DND-41 (cell line): ENCODE results near the gene MALT1.

Experiments used
- ATAC-seq: fragments of 200-7000 bp; cut with Tn5 transposase; 3 replicates; pipeline ENCODE4 v1.9.1; 2021; ENCODE audit warnings: low read depth; ENCODE audit not compliant: insufficient read depth
- DNase-seq: peaks from one replicate; pipeline ENCODE4 v3.0.0-alpha.2; 2020
- H2AFZ ChIP-seq: 2 replicates; pipeline ENCODE4 v1.6.0; 2012; ENCODE audit warnings: low read depth, low read length
- H3K27ac ChIP-seq: 2 replicates; pipeline ENCODE4 v1.5.1; 2012; ENCODE audit warnings: low read length, inconsistent platforms
- H3K27me3 ChIP-seq: fragments of 200-600 bp; sonication (generic); 2 replicates; pipeline ENCODE4 v1.6.0; 2012; ENCODE audit warnings: low read length, mild to moderate bottlenecking, inconsistent platforms; ENCODE audit not compliant: insufficient read depth, poor library complexity
- H3K36me3 ChIP-seq: 2 replicates; pipeline ENCODE4 v1.5.1; 2012; ENCODE audit warnings: low read length, inconsistent platforms; ENCODE audit not compliant: insufficient read depth
- H3K4me1 ChIP-seq: 2 replicates; pipeline ENCODE4 v1.5.1; 2012; ENCODE audit warnings: mild to moderate bottlenecking, low read length; ENCODE audit not compliant: insufficient read depth
- H3K4me2 ChIP-seq: 2 replicates; pipeline ENCODE4 v1.6.0; 2012; ENCODE audit warnings: mild to moderate bottlenecking, moderate library complexity, low read length, inconsistent platforms; ENCODE audit not compliant: insufficient read depth
- H3K4me3 ChIP-seq, 2 experiments: fragments of 200-600 bp in 1 of 2; shearing (Covaris generic) in 1 of 2; 2 replicates each; pipeline ENCODE4 v1.5.1; 2012 to 2016; ENCODE audit warnings: inconsistent platforms in 2 of 2, low read length in 2 of 2, mild to moderate bottlenecking in 2 of 2, low read depth in 1 of 2, moderate library complexity in 1 of 2
- H3K79me2 ChIP-seq: 2 replicates; pipeline ENCODE4 v1.6.0; 2012; ENCODE audit warnings: low read length, inconsistent platforms; ENCODE audit not compliant: insufficient read depth
- H3K9ac ChIP-seq: 2 replicates; pipeline ENCODE4 v1.6.0; 2012; ENCODE audit warnings: low read depth, mild to moderate bottlenecking, inconsistent platforms, low read length, moderate library complexity
- H3K9me3 ChIP-seq: 2 replicates; pipeline ENCODE4 v1.5.1; 2012; ENCODE audit warnings: low read length, moderate library complexity, mild to moderate bottlenecking, inconsistent platforms; ENCODE audit not compliant: insufficient read depth, severe bottlenecking
- H4K20me1 ChIP-seq: 2 replicates; pipeline ENCODE4 v1.6.0; 2012; ENCODE audit warnings: low read length; ENCODE audit not compliant: insufficient read depth
- EZH2 ChIP-seq: IDR thresholded peaks from 3 replicates; pipeline ENCODE4 v1.6.1; 2012; ENCODE audit warnings: borderline replicate concordance, low read depth, mild to moderate bottlenecking, moderate library complexity, low read length, inconsistent platforms; ENCODE audit not compliant: severe bottlenecking
- TF ChIP-seq, protein P1 (sequence below): IDR thresholded peaks from 2 replicates; pipeline ENCODE4 v1.5.1; 2012; ENCODE audit warnings: borderline replicate concordance, low read length, moderate library complexity, mild to moderate bottlenecking; ENCODE audit not compliant: poor library complexity, severe bottlenecking; ENCODE audit errors: extremely low read depth

Gene MALT1, protein sequence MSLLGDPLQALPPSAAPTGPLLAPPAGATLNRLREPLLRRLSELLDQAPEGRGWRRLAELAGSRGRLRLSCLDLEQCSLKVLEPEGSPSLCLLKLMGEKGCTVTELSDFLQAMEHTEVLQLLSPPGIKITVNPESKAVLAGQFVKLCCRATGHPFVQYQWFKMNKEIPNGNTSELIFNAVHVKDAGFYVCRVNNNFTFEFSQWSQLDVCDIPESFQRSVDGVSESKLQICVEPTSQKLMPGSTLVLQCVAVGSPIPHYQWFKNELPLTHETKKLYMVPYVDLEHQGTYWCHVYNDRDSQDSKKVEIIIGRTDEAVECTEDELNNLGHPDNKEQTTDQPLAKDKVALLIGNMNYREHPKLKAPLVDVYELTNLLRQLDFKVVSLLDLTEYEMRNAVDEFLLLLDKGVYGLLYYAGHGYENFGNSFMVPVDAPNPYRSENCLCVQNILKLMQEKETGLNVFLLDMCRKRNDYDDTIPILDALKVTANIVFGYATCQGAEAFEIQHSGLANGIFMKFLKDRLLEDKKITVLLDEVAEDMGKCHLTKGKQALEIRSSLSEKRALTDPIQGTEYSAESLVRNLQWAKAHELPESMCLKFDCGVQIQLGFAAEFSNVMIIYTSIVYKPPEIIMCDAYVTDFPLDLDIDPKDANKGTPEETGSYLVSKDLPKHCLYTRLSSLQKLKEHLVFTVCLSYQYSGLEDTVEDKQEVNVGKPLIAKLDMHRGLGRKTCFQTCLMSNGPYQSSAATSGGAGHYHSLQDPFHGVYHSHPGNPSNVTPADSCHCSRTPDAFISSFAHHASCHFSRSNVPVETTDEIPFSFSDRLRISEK

DNA sequence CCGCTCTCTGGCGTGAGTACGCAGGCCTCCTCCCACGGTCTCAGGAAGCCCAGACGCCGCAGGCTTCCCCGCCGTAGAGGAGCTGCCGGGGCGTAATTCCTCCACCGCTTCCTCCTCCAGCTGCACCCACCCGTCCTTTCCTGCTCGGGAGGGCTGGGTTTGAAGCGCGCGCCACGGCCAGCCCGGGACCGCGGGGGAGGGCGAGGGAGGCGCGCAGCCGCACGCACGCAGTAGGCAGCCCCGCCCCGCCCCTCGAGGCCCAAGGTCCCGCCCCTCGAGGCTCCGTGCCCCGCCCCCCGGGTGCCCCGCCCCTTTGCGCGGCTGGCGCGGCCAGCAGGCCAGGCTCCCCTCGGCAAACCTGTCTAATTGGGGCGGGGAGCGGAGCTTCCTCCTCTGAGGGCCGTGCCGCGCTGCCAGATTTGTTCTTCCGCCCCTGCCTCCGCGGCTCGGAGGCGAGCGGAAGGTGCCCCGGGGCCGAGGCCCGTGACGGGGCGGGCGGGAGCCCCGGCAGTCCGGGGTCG is at the start of gene MALT1:
MALT1 (plus strand) TSS at position 355 of the 521 bp plus-strand sequence. CDS start 179 bp downstream, outside the sequence.
- peak within 1 kb of the TSS; percentile 86 for H3K9ac ChIP-seq
- peak; percentile 88 for ATAC-seq
- H3K4me2 ChIP-seq, result peak within 1 kb of the TSS; percentile 99
- H3K79me2 ChIP-seq, result peaks cover 41% of the 10 kb centered on the region
- H3K4me3 ChIP-seq, result peak within 1 kb of the TSS; percentile 75 to 92
- H3K4me1 ChIP-seq, result peaks cover 39% of the 10 kb centered on the region
- no peak for TF ChIP-seq EZH2
- TF ChIP-seq, protein P1, sequence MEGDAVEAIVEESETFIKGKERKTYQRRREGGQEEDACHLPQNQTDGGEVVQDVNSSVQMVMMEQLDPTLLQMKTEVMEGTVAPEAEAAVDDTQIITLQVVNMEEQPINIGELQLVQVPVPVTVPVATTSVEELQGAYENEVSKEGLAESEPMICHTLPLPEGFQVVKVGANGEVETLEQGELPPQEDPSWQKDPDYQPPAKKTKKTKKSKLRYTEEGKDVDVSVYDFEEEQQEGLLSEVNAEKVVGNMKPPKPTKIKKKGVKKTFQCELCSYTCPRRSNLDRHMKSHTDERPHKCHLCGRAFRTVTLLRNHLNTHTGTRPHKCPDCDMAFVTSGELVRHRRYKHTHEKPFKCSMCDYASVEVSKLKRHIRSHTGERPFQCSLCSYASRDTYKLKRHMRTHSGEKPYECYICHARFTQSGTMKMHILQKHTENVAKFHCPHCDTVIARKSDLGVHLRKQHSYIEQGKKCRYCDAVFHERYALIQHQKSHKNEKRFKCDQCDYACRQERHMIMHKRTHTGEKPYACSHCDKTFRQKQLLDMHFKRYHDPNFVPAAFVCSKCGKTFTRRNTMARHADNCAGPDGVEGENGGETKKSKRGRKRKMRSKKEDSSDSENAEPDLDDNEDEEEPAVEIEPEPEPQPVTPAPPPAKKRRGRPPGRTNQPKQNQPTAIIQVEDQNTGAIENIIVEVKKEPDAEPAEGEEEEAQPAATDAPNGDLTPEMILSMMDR, result no peak
- no peaks in the 10 kb centered on the region for H3K9me3 ChIP-seq
- peak within 1 kb of the TSS; percentile 87 for H2AFZ ChIP-seq
- peak within 1 kb of the TSS; percentile 82 for H3K27ac ChIP-seq
- peaks cover 9% of the 10 kb centered on the region; the same call in 1 of the 2 replicates for H4K20me1 ChIP-seq
- H3K27me3 ChIP-seq, result no peaks in the 10 kb centered on the region
- peak; percentile 95 for DNase-seq
- H3K36me3 ChIP-seq, result no peaks in the 10 kb centered on the region; the same call in 1 of the 2 replicates

DNA sequence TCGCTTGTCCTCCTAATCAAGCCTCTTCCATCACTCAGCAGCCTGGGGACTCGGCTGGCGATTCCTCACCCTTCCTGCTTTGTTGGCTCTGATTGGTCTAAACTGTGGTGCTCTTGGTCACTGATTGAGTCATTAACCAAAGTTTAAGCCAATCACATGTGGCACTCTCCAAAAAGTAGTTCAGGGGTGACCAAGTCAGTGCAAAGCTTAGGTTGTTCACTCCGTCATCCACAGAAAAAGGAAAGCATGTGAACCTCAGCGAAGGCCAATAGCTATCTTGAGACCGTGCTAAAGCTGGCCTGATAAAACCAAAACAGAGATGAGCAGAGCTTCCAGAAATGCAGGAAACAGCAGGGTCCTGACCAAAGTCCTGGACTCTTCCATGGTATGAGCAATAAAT is 47.3 kb upstream of the MALT1 start:
- no peak overlapping the region for H3K4me2 ChIP-seq
- H3K9ac ChIP-seq, result no peak overlapping the region
- no peaks in the 10 kb centered on the region for H3K79me2 ChIP-seq
- no peak overlapping the region for H3K4me3 ChIP-seq
- ATAC-seq, result no peak
- H3K27me3 ChIP-seq, result peaks cover 1% of the 10 kb centered on the region
- no peak overlapping the region for H2AFZ ChIP-seq
- DNase-seq, result no peak
- no peak overlapping the region for H3K27ac ChIP-seq
- no peaks in the 10 kb centered on the region for H3K36me3 ChIP-seq
- H4K20me1 ChIP-seq, result peaks cover 2% of the 10 kb centered on the region; the same call in 1 of the 2 replicates
- no peaks in the 10 kb centered on the region for H3K9me3 ChIP-seq
- no peaks in the 10 kb centered on the region for H3K4me1 ChIP-seq
- TF ChIP-seq, protein P1, result no peak
- no peak for TF ChIP-seq EZH2

DNA sequence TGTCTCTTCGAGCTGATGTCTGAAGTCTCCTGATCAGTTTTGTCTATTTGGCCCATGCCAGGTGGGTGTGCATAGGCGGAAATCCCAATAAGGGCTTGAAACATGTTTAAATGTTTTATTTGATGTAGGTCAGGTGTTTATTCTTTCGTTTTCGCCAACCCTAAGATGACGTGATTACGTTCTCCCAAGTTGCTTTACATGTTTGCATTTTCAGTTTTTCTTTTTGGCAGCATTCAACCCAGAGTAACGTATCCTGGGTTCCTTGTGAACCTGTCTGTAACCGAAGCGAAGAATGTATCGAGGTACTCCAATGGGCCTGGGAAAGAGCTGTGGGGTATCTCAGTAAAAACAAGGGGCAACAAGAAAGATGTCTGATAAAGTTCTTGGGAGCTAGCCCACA is 45.4 kb upstream of the MALT1 start:
- H4K20me1 ChIP-seq, result no peaks in the 10 kb centered on the region
- H2AFZ ChIP-seq, result no peak overlapping the region
- H3K4me2 ChIP-seq, result no peak overlapping the region
- no peaks in the 10 kb centered on the region for H3K36me3 ChIP-seq
- TF ChIP-seq EZH2, result no peak
- TF ChIP-seq, protein P1, result no peak
- H3K4me1 ChIP-seq, result no peaks in the 10 kb centered on the region
- H3K9ac ChIP-seq, result no peak overlapping the region
- H3K4me3 ChIP-seq, result no peak overlapping the region
- H3K9me3 ChIP-seq, result no peaks in the 10 kb centered on the region
- no peaks in the 10 kb centered on the region for H3K79me2 ChIP-seq
- no peak overlapping the region for H3K27ac ChIP-seq
- DNase-seq, result no peak
- H3K27me3 ChIP-seq, result peaks cover 5% of the 10 kb centered on the region
- no peak for ATAC-seq
